HG03565 (cell line): ENCODE data around the gene IPO4.

Experiments used
- ATAC-seq: cut with Tn5 transposase; IDR thresholded peaks from one replicate; pipeline ENCODE4 v1.9.1; 2021; ENCODE audit warnings: mild to moderate bottlenecking, moderate library complexity; ENCODE audit not compliant: unreplicated experiment

IPO4 gene

DNA sequence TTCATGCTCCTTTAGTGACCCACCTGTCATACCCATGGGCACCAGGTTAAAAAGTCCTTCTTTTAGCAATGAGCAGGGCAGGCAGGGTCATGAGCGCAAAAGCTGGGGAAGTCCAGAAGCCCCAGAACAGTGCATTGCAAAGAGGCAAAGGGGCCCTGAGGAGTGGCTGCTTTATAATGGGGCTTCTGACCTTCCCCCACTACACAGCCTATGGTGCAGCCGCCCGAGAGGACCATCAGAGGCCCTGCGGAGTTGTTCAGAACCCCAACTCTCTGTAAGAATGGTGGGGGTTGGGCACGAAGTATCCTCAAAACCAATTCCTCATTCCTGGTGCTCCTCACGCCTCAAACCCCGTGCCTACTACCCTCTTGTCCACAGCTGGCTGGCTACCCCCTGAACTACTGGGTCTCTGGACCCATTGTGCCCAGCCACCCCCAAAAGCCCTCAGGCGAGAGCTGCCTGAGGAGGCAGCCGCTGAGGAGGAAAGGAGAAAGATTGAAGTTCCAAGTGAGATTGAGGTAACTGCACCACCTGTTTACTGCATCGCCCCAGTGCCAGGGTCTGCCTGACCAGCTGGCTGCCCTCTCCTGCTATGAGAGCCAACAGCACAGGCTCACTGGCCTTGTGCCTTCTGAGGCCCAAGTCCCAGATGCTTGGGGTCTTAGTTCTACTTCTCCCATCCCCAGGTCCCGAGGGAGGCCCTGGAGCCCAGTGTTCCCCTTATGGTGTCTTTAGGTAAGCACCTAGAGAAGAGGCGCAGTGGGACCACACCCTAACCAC, 10.0 kb downstream of the IPO4 start:
- no peak for ATAC-seq

DNA sequence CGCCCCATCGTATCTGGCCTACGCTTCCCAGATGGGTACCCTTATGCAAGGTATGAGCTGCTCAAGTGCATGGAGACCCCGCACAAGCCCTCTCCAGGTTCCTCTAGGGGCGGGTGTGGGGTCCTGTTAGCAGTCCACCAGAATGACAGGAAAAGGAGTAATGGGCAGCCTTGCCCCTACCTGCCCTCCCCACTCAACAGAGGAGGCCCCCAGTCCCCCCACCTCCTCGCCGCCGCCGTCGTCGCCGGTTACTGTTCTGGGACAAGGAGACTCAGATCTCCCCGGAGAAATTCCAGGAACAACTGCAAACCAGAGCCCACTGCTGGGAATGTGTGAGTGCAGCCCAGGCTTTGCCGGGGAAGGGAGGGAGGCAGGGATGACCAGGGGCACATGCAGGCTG, 10.7 kb downstream of the IPO4 start:
- ATAC-seq: no peak

DNA sequence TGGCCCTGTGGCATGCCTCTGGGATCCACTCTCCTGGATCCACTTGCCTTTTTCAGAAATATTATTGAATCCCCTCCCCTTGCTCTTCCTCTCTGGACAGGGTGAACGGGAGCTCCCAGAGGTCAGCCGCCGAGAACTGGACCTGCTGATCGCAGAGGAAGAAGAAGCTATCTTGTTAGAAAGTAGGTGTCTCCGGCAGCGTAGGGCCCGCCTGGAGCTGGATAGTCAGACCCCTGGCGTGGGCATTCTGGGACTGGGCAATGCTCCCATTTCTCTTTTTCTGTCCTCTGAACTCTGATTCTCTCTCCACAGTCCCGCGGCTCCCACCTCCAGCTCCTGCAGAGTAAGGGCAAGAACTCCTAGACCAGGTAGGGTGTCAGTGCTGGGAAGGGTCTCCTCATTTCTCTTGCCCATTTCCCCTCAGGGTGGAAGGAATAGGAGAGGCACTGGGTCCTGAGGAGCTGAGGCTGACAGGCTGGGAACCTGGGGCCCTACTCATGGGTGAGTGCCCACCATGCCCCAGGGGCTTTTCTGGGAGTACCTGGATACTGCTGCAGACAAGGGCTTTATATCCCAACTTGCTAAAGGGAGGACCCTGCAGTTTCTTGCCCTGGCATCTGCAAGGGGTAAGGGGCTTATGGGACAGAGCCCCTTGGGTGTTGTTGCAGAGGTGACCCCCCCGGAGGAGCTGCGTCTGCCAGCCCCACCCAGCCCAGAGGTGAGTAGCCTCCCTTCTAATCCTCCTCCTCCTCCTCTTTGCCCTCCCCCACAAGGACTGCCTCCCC, 11.4 kb downstream of the IPO4 start:
- no peak for ATAC-seq

DNA sequence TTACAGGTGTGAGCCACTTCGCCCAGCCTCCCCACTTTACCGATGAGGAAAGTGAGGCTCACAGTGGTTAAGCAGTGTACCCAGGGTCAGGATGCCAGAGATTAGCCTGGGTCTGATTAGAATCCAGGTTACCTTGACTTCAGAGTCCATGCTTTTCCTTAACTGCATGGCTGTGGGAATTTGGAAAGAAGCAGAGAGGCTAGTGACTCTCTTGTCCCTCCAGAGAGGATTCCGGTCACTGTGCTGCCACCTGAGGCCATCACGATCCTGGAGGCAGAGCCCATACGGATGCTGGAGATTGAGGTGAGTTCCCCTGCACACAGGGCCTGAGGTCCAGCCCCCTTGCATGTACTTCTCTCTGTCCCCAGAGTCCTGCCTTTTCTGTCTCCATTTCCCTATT, 12.0 kb downstream of the IPO4 start:
- ATAC-seq: no peak

DNA sequence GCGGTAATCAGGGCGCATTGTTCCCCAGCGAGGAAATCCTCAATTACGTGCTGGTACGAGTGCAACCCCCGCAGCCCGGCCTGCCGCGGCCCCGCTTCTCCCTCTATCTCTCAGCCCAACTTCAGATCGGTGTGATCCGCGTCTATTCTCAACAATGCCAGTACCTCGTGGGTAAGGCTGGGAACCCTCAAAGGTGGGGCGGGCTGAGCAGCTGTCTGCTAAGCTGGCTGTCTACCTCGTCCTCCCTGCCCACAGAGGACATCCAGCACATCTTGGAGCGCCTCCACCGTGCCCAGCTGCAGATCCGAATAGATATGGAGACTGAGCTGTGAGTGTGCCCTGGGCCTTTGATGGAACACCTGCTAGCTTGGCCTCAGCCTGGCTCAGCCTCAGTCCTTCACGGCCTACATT, 15.7 kb downstream of the IPO4 start:
- ATAC-seq: no peak

DNA sequence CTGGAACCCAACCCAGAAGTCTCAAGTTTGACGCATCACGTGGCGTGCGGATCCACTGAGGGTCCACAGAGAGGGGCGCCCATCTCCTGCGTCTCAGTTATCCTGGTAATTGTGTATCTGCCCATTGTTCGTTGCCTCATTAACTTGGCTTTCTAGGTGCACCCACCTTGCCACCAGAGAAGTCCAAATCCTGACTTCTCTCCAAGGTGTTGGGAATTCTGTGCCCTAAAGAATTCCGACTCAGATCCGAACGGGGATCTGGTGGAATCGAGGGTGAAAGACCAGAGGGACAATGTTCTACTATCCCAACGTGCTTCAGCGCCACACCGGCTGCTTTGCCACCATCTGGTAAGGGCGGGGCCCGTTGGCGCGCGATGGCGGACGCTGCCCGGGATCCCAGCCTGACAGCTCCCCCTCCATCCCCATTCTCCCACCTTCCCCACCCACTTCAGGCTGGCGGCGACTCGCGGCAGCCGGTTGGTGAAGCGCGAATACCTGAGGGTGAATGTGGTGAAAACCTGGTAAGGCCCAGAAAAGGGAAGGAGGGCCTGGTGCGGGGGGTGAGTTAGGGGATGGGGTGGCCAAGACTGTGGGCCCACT, 16.3 kb downstream of the IPO4 start:
- no peak for ATAC-seq

DNA sequence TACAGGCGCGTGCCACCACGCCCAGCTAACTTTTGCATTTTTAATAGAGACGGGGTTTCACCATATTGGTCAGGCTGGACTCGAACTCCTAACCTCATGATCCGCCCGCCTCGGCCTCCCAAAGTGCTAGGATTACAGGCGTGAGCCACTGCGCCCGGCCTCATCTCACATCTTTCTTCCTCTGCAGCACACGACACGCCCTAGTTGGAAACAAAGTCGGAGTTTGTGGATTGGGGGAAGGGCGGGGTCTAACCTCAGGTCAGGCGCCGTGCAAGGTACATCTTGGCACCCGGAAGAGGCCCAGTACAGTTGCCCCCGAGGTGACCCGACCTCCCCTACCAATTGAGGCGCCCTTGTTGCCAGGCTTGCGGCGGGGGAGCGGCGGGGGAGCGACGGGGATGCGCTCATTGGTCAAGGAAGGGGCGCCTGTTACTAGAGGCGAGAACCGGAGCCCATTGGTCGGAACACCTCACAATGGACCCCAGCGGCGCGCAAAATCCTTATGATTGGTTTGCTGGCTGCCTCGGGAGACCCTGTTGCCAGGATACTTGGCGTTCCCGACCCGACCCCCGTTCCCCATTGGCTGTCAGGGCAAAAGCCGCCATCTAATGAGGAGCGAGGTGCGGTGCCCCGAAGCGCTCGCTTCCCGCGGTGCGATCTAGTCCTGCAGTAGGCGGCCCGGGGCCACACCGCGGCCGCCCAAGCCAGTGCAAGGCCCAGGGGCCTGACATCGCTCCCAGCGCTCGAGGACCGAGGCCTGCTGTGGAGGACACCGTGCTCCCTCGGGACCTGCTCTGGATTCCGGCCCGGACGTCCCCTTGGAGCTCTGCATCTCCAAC, 17.0 kb downstream of the IPO4 start, which contains the start of gene REC8:
TSS of gene REC8 (plus strand) at position 659 of the 839 bp plus-strand sequence. CDS start 473 bp downstream, outside the sequence.
- ATAC-seq: peak; percentile 67

DNA sequence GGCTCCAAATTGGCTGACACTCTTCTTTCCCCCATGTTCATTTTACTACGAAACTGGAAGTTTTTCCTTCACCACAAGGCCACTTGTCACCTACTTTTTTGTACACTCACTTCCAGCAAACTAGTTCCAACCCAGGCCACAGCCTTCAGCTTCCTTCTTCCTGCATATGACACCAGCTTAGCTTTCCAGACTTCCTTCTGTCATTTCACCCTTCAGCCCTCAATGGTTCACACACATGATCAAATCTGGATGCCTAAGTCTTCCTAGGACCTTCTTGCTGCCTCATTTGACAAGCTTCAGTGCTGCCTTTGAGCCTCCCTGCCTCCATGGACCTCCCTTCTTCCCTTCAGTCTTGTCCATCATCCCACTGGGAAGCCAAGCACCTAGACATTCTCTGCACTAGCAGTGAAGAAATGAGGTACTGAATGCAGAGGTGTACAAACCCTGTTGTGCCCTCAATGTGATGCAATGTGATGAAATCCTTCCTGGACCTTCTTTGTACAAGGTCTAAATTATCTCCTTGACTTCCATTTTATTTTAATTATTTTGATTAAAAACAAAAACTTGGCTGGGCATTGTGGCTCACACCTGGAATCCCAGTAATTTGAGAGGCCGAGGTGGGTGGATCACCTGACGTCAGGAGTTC, 21.0 kb downstream of the IPO4 start:
- ATAC-seq: no peak

DNA sequence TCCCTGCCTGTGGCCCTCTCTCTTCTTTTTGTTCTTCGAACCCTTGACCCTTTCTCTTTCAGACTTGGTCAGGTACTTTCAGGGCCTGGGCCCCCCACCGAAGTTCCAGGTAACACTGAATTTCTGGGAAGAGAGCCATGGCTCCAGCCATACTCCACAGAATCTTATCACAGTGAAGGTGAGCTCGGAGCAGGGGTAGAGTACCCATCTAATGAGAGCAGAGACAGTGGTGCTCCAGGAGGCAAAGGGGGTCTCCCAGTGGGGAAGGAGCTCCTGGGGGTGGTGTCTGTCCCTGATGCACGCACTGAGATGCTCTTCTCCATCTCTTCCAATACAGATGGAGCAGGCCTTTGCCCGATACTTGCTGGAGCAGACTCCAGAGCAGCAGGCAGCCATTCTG, 22.8 kb downstream of the IPO4 start:
- no peak for ATAC-seq

DNA sequence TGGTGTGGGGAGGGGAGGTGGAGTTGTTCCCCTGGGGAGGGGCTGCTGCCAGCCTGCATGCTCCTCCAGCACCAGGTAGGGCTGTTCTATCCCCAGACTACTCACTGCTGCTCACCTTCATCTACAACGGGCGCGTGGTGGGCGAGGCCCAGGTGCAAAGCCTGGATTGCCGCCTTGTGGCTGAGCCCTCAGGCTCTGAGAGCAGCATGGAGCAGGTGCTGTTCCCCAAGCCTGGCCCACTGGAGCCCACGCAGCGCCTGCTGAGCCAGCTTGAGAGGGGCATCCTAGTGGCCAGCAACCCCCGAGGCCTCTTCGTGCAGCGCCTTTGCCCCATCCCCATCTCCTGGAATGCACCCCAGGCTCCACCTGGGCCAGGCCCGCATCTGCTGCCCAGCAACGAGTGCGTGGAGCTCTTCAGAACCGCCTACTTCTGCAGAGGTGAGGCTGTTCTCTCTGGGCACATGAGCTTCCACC, 24.1 kb downstream of the IPO4 start:
- ATAC-seq: no peak

DNA sequence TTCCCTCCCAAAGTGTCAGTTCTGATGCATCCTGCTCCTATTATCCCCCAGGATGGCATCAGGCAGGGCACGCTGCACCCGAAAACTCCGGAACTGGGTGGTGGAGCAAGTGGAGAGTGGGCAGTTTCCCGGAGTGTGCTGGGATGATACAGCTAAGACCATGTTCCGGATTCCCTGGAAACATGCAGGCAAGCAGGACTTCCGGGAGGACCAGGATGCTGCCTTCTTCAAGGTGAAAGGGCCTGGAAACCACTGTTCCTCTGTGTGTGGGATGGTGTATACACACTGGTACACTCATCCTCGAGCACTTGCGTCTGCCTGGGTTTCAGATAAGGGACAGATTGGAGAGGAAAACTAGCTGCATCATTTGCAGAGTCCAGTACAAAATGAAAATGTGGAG, 26.5 kb downstream of the IPO4 start:
- no peak for ATAC-seq

DNA sequence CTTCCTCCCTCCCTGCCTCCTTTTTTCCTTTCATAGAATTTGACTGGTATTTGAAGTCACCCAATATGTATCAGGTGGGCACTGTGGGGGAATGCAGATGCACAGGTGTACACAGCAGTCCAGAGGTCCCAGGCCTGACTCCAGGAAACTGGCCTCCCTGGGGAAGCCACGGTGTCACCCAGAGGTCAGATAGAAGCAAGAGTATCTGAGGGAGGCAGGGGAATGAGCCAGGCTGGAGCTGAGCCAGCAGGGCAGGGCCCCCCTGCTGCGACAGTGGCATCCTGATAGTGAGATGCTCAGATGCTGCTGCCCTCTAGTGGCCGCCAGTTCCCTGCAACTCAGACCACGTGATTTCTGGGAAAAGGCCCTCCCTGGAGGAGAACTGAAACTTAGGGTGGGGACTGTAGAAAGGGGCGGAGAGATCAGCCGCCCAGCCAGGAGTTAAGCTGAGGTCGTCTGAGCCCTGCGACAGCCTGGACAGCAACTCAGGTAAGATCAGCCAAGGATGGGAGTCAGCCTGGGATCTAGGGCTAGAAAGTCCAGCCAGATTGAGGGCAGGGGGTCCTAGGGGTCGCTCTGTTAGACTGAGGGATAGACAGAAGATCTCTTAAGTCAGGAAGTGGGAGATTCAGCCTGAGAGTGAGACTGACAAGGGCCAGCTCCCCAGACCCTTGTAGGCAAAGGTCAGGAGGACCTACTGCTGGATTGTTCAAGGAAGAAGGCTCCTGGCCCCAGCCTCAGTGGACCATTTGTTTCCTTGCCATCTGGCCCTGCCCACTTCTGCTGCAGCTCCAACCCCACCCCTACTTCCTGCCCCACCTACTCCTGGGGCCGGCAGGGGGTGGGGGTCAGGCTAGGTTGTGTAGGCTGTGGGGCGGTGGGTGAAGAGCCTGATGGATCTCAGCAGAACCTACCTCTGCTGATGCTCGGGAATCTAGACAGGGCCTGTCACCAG, 27.5 kb downstream of the IPO4 start, which contains the start of gene IRF9:
TSS of gene IRF9 (plus strand) at position 416 of the 955 bp plus-strand sequence. CDS start 880 bp downstream, outside the sequence.
- ATAC-seq: peak; percentile 77

DNA sequence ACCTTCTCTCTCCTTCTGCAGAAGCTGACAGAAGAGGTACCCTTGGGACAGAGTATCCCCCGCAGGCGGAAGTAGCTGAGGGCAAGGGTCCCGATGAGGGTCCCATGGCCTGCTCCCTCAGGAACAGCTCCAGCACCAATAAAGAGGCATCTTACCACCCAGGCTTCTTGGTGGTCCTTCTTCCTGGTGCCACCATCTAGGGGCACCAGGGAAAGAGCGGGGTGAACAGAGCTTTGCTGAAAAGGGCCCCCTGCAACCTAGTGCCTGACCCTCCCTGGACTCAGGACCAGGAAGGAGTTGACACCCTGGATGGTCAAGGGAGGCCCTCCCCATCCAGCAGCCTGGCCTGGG, 28.1 kb downstream of the IPO4 start:
- no peak for ATAC-seq

DNA sequence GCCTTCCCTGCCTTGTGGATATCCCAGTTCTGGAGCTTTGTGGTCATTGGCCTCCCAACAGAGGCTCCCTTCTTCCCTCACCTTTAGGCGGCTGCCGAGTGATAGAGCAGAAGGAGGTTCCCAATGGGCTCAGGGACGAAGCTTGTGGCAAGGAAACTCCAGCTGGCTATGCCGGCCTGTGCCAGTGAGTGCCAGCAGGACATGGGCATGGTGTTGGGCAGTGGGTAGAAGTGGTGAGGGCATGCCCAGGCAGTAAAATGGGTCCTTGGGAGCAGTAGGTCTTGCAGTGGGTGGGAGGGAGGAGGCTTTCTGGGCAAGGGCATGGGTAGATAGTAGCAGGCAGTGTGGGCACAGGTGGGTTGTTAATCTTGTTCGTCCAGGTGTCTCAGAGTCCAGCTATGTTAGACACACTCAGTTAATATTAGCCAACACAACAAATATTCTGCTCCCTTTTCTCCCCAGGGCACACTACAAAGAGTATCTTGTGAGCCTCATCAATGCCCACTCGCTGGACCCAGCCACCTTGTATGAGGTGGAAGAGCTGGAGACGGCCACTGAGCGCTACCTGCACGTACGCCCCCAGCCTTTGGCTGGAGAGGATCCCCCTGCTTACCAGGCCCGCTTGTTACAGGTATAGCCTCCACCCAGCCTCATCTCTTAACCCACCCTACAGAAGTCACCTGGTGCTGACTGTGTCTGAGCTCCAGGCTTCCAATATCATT, 28.7 kb downstream of the IPO4 start:
- ATAC-seq: no peak

DNA sequence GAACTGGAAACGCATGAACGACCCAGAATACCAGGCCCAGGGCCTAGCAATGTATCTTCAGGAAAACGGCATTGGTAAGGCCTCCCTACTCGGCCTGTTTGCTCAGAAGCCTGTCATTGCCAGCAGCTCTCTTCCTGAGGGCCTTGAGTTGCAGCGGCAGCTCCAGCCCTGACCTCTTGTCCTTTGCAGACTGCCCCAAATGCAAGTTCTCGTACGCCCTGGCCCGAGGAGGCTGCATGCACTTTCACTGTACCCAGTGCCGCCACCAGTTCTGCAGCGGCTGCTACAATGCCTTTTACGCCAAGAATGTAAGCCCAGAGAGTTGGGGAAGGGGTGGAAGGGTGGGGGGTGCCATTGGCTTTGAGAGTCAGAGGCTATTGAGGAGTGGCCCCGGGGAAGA, 31.3 kb downstream of the IPO4 start:
- ATAC-seq: no peak

DNA sequence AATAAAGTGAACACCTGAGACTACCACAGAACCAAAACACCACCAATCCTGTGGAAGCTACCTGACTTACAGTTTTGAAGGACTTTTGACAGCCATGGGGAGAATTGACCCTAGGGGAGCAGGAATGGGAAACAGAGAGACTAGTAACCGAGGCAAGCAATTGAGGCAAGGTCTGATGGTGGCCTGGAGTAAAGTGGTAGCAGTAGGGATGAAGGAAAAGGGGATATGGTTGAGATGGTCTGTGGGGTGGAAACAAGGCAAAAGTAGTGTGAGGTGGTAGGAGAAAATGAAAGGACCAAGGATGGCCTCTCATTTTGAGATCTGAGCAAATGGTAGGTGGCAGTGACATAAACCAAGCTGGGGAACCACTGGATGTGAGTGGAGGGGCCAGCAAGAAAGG, 31.8 kb downstream of the IPO4 start:
- no peak for ATAC-seq

DNA sequence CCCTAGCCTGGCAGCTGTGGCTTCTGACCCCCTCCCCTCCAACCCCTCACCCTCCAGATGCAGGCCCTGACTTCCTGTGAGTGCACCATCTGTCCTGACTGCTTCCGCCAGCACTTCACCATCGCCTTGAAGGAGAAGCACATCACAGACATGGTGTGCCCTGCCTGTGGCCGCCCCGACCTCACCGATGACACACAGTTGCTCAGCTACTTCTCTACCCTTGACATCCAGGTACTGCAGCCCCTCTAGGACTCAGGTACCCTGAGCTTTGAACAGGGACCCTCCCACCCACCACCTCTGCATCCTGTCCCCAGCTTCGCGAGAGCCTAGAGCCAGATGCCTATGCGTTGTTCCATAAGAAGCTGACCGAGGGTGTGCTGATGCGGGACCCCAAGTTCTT, 33.5 kb downstream of the IPO4 start:
- ATAC-seq: no peak

DNA sequence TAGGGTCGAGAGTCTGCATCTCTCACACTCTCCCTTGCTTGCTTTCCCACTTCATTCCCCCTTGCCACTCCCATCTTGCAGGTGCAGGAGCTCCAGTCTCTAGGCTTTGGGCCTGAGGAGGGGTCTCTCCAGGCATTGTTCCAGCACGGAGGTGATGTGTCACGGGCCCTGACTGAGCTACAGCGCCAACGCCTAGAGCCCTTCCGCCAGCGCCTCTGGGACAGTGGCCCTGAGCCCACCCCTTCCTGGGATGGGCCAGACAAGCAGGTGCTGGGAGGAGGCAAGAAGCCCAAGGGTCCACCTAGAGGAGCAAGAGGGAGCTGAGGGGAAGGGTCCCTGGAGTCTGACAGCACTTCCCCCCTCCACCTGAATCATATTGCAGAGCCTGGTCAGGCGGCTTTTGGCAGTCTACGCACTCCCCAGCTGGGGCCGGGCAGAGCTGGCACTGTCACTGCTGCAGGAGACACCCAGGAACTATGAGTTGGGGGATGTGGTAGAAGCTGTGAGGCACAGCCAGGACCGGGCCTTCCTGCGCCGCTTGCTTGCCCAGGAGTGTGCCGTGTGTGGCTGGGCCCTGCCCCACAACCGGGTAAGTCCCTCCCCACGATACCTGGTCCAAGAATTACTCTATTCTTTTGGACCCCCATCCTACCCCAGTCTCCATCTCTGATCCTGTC, 37.1 kb downstream of the IPO4 start:
- no peak for ATAC-seq
